ENCODE results near the gene C1orf52. TPM values are rescaled to one million over a fixed set of nuclear protein-coding genes. Genes with fewer than 3 reads are reported as not detected.
A peak's percentile ranks its signal among the peaks of the same experiment; 100 is the strongest.

Gene C1orf52
- total RNA-seq, 1 experiment from 2014 or later, result 51.6 TPM

- ATAC-seq (peak; percentile 37), DNase-seq (ENCODE audit: low read depth, low spot score) (peak; percentile 99)
- intact Hi-C loops (cut with micrococcal nuclease; ENCODE audit: unreplicated experiment), result no loop called here
- BruUV-seq (replicated peaks), result no TSS peak
- CTCF ChIA-PET, result interaction anchor here (0.6 kb wide), 1 partner anchor 512 kb away, joined by 5 read pairs; no protein-coding TSS in a partner anchor
- no peak for TF ChIP-seq TCF7L2 (IDR thresholded peaks at IDR 0.05; ENCODE audit: low read depth, low read length)
- no peak for TF ChIP-seq REST (IDR thresholded peaks at IDR 0.05; ENCODE audit: insufficient read depth in 1 of 2, low read depth in 2 of 2, low read length in 1 of 2)
- no peak; the same call in none of the 2 replicates for TF ChIP-seq POLR2AphosphoS5 (IDR thresholded peaks at IDR 0.05; ENCODE audit: low read depth, low read length)
- TF ChIP-seq CTCF (IDR thresholded peaks at IDR 0.05), result no peak
- TF ChIP-seq SIN3A (IDR thresholded peaks at IDR 0.05; ENCODE audit: borderline replicate concordance, insufficient read depth, low read depth, low read length), result 0 out of 2 replicates have a peak, but pooled peaks have one; percentile 36
- in situ Hi-C loops (cut with HindIII; ENCODE audit: low pct_unique_long_range_greater_than_20kb, low sequenced_read_pairs), result no loop called here
- H3K9me3 ChIP-seq (ENCODE audit: control insufficient read depth, insufficient read depth, low read depth, low read length), result no peaks in the 10 kb centered on the region
- H3K4me3 ChIP-seq (ENCODE audit: low read depth in 2 of 2, low read length in 2 of 2), result peak overlapping the region; percentile 1 to 29; a peak in 2 of 4 replicates
- H3K27ac ChIP-seq (ENCODE audit: low read length), result peak overlapping the region; percentile 84
- POLR2A ChIA-PET, result interaction anchor here (3.1 kb wide), 1 partner anchor 19 kb away, joined by 16 read pairs; no protein-coding TSS in a partner anchor
- peaks cover 6% of the 10 kb centered on the region; the same call in 1 of the 2 replicates for H3K36me3 ChIP-seq (ENCODE audit: control insufficient read depth, insufficient read depth, low read length)
- no peaks in the 10 kb centered on the region for H3K27me3 ChIP-seq (ENCODE audit: control insufficient read depth, insufficient read depth, low read length)
- peaks cover 40% of the 10 kb centered on the region for H3K4me1 ChIP-seq (ENCODE audit: control insufficient read depth, insufficient read depth, low read length)
Observed at GRCh38 chr1:85278853-85279314, 19.4 kb upstream of the C1orf52 start.

- no peaks in the 10 kb centered on the region for H3K27me3 ChIP-seq (ENCODE audit: control insufficient read depth, insufficient read depth, low read length)
- H3K4me3 ChIP-seq (ENCODE audit: low read depth in 2 of 2, low read length in 2 of 2), result peak overlapping the region in 1 of 2 experiments; percentile 53; a peak in 3 of 4 replicates
- ChIA-PET CTCF (interaction anchor here (0.7 kb wide), 1 partner anchor 193 kb away, joined by 9 read pairs; no protein-coding TSS in a partner anchor), POLR2A (interaction anchor here (0.5 to 3.1 kb wide), 10 partner anchors 8 to 386 kb away, joined by 3 to 16 read pairs (median 4); no protein-coding TSS in a partner anchor)
- no peak for TF ChIP-seq TCF7L2 (IDR thresholded peaks at IDR 0.05; ENCODE audit: low read depth, low read length)
- no peak for TF ChIP-seq SIN3A (IDR thresholded peaks at IDR 0.05; ENCODE audit: borderline replicate concordance, insufficient read depth, low read depth, low read length)
- no peak for TF ChIP-seq POLR2AphosphoS5 (IDR thresholded peaks at IDR 0.05; ENCODE audit: low read depth, low read length)
- TF ChIP-seq REST (IDR thresholded peaks at IDR 0.05; ENCODE audit: insufficient read depth in 1 of 2, low read depth in 2 of 2, low read length in 1 of 2), result no peak
- TF ChIP-seq CTCF (IDR thresholded peaks at IDR 0.05), result no peak
- peaks cover 6% of the 10 kb centered on the region; the same call in 1 of the 2 replicates for H3K36me3 ChIP-seq (ENCODE audit: control insufficient read depth, insufficient read depth, low read length)
- peak overlapping the region; percentile 84 for H3K27ac ChIP-seq (ENCODE audit: low read length)
- DNase-seq (ENCODE audit: low read depth, low spot score) (no peak), ATAC-seq (no peak)
- H3K9me3 ChIP-seq (ENCODE audit: control insufficient read depth, insufficient read depth, low read depth, low read length), result no peaks in the 10 kb centered on the region
- peaks cover 50% of the 10 kb centered on the region for H3K4me1 ChIP-seq (ENCODE audit: control insufficient read depth, insufficient read depth, low read length)
- intact Hi-C loops (cut with micrococcal nuclease; ENCODE audit: unreplicated experiment) (no loop called here), in situ Hi-C loops (cut with HindIII; ENCODE audit: low pct_unique_long_range_greater_than_20kb, low sequenced_read_pairs) (no loop called here)
- BruUV-seq (replicated peaks), result no TSS peak
Observed at GRCh38 chr1:85277802-85278201, 18.3 kb upstream of the C1orf52 start.
